ENCODE measurements around the gene AIFM1.

DNA sequence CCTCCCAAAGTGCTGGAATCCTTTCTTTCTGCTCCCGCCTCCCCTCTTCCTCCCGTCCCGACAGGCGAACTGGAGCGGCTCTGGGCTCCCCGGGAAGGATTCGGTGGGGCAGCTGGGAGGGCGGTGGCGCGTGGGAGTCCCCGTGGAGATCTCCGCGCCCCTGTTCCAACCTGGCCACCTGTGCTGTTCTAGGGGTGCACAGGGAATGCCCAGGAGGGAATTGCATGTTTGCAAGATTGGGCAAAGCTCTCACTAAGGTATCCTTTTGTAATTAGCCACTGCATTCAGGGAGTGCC, 44.2 kb downstream of the AIFM1 start:
- TF ChIP-seq POLR2A (IDR thresholded peaks at IDR 0.05) = no peak
- TF ChIP-seq, protein P1, sequence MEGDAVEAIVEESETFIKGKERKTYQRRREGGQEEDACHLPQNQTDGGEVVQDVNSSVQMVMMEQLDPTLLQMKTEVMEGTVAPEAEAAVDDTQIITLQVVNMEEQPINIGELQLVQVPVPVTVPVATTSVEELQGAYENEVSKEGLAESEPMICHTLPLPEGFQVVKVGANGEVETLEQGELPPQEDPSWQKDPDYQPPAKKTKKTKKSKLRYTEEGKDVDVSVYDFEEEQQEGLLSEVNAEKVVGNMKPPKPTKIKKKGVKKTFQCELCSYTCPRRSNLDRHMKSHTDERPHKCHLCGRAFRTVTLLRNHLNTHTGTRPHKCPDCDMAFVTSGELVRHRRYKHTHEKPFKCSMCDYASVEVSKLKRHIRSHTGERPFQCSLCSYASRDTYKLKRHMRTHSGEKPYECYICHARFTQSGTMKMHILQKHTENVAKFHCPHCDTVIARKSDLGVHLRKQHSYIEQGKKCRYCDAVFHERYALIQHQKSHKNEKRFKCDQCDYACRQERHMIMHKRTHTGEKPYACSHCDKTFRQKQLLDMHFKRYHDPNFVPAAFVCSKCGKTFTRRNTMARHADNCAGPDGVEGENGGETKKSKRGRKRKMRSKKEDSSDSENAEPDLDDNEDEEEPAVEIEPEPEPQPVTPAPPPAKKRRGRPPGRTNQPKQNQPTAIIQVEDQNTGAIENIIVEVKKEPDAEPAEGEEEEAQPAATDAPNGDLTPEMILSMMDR (IDR thresholded peaks at IDR 0.05) = no peak

Data from lower leg skin (tissue), 3 donors.